HEK293T (cell line): Measurements from ENCODE around the gene CUEDC1.
"Not testable (repeated sequence)": the region's sequence is repeated elsewhere in the genome, so short reads cannot be mapped to it uniquely, and the experiment has no call there.

Experiments used
- CTCF ChIA-PET: fragments of 350-600 bp; formaldehyde crosslinking; extraction: SDS; loops from one replicate; lab custom pipeline; 2021; ENCODE audit warnings: antibody characterized with exemption, inconsistent platforms; lab: Yijun Ruan, JAX
- POLR2A ChIA-PET: fragments of 350-600 bp; formaldehyde crosslinking; extraction: SDS; loops from one replicate; lab custom pipeline; 2020; ENCODE audit warnings: antibody characterized with exemption, inconsistent platforms; lab: Yijun Ruan, JAX
- DNase-seq: peaks from one replicate; pipeline ENCODE4 v3.0.0; 2012; ENCODE audit warnings: mixed read lengths; ENCODE audit errors: extremely low spot score
- ARNT ChIP-seq: fragments of 450-650 bp; IDR thresholded peaks from 2 replicates; pipeline ENCODE4 v1.6.1; 2017; ENCODE audit warnings: mild to moderate bottlenecking
- BHLHE40 ChIP-seq: fragments of 450-650 bp; IDR thresholded peaks from 2 replicates; pipeline ENCODE4 v1.6.1; 2016; ENCODE audit warnings: mild to moderate bottlenecking, moderate library complexity, borderline replicate concordance
- CTBP1 ChIP-seq: fragments of 450-650 bp; IDR thresholded peaks from 2 replicates; pipeline ENCODE4 v1.6.1; 2016; ENCODE audit warnings: borderline replicate concordance
- ELF4 ChIP-seq: fragments of 450-650 bp; IDR thresholded peaks from 2 replicates; pipeline ENCODE4 v1.6.1; 2017; ENCODE audit warnings: antibody characterized with exemption
- FOXA1 ChIP-seq: fragments of 450-650 bp; IDR thresholded peaks from 2 replicates; pipeline ENCODE4 v1.6.1; 2016; ENCODE audit warnings: mild to moderate bottlenecking
- FOXK2 ChIP-seq: fragments of 450-650 bp; IDR thresholded peaks from 2 replicates; pipeline ENCODE4 v1.6.1; 2016; ENCODE audit warnings: mild to moderate bottlenecking
- FOXM1 ChIP-seq: fragments of 450-650 bp; IDR thresholded peaks from 2 replicates; pipeline ENCODE4 v1.6.1; 2017; ENCODE audit warnings: mild to moderate bottlenecking, borderline replicate concordance
- HDGF ChIP-seq: fragments of 450-650 bp; IDR thresholded peaks from 2 replicates; pipeline ENCODE4 v1.6.1; 2017; ENCODE audit warnings: antibody characterized with exemption, borderline replicate concordance
- L3MBTL2 ChIP-seq: fragments of 450-650 bp; conservative IDR thresholded peaks from 2 replicates; pipeline ENCODE4 v1.6.1; 2016; ENCODE audit warnings: mild to moderate bottlenecking
- LEF1 ChIP-seq: fragments of 450-650 bp; IDR thresholded peaks from 2 replicates; pipeline ENCODE4 v1.6.1; 2017; ENCODE audit warnings: mild to moderate bottlenecking, borderline replicate concordance
- NFRKB ChIP-seq: fragments of 450-650 bp; IDR thresholded peaks from 2 replicates; pipeline ENCODE4 v1.6.1; 2016; ENCODE audit warnings: mild to moderate bottlenecking, moderate library complexity
- SP1 ChIP-seq: fragments of 450-650 bp; IDR thresholded peaks from 2 replicates; pipeline ENCODE4 v1.6.1; 2017
- SUZ12 ChIP-seq: fragments of 450-650 bp; IDR thresholded peaks from 2 replicates; pipeline ENCODE4 v1.6.1; 2016; ENCODE audit warnings: mild to moderate bottlenecking
- TARDBP ChIP-seq: fragments of 450-650 bp; IDR thresholded peaks from 2 replicates; pipeline ENCODE4 v1.6.1; 2016
- ZNF384 ChIP-seq: fragments of 450-650 bp; IDR thresholded peaks from 2 replicates; pipeline ENCODE4 v1.6.1; 2016
- TF ChIP-seq, protein P1 (sequence below): fragments of 450-650 bp; IDR thresholded peaks from 2 replicates; pipeline ENCODE4 v1.6.1; 2016

CUEDC1 gene

DNA sequence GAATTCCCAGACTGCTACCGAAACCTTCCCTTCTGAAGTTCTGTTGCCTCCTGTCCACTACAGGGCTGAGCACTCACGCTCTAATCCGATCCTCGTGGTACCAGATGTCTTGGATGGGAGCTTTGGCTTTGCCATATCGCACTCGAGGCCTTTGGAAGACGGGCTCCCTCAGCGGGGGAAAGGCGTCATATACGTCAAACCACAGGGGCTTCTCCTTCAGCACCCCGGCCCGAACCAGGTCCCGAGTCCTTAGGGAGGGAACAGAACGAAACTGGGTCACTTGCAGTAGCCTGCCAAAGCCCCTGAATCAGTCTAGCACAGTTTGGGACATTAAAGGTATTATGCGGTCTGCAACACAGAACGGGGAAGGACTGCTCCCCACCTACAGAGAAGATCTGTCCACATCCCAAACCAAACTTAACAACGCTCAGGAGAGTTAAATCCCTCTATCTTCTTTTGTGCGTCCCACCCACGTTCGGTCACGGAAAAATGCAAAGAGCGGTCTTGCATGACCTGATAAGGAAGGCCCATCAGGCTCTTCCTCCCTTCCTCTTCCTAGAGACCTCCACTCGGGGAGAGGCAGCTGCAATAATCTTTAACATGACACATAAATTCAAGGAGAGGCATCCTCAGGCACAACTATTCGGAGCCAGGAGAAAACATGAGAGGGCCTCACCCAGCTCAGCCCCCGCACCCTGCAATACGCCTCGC lies 105.9 kb downstream of the CUEDC1 start:
- ChIA-PET POLR2A (interaction anchor here (0.7 to 3.3 kb wide), 15 partner anchors 8 to 246 kb away, joined by 3 to 25 read pairs (median 4); partner anchors contain the start of genes SRSF1 and VEZF1), CTCF (interaction anchor here (2.3 kb wide), 1 partner anchor 15 kb away, joined by 10 read pairs; no protein-coding TSS in a partner anchor)
- no peak for DNase-seq
- TF ChIP-seq SP1 = no peak
- TF ChIP-seq FOXA1 = no peak
- no peak for TF ChIP-seq NFRKB
- no peak for TF ChIP-seq SUZ12
- no peak for TF ChIP-seq ARNT
- TF ChIP-seq, protein P1, sequence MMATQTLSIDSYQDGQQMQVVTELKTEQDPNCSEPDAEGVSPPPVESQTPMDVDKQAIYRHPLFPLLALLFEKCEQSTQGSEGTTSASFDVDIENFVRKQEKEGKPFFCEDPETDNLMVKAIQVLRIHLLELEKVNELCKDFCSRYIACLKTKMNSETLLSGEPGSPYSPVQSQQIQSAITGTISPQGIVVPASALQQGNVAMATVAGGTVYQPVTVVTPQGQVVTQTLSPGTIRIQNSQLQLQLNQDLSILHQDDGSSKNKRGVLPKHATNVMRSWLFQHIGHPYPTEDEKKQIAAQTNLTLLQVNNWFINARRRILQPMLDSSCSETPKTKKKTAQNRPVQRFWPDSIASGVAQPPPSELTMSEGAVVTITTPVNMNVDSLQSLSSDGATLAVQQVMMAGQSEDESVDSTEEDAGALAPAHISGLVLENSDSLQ = no peak
- TF ChIP-seq CTBP1 = no peak
- TF ChIP-seq L3MBTL2 = no peak
- no peak for TF ChIP-seq BHLHE40
- no peak for TF ChIP-seq FOXK2
- no peak for TF ChIP-seq ZNF384

DNA sequence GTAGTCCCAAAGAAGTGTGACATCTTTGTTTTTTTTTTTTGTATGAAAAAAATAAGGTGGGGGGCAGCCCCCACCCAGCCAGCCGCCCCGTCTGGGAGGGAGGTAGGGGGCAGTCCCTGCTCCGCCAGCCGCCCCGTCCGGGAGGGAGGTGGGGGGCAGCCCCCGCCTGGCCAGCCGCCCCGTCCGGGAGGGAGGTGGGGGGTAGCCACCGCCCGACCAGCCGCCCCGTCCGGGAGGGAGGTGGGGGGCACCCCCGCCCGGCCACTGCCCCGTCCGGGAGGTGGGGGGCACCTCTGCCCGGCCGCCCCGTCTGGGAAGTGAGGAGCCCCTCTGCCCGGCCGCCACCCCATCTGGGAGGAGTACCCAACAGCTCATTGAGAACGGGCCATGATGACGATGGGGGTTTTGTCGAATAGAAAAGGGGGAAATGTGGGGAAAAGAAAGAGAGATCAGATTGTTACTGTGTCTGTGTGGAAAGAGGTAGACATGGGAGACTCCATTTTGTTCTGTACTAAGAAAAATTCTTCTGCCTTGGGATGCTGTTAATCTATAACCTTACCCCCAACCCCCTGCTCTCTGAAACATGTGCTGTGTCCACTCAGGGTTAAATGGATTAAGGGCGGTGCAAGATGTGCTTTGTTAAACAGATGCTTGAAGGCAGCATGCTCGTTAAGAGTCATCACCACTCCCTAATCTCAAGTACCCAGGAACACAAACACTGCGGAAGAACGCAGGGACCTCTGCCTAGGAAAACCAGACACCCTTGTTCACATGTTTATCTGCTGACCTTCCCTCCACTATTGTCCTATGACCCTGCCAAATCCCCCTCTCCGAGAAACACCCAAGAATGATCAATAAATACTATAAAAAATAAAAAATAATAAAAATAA lies 108.9 kb downstream of the CUEDC1 start:
- POLR2A ChIA-PET = not testable (repeated sequence)

DNA sequence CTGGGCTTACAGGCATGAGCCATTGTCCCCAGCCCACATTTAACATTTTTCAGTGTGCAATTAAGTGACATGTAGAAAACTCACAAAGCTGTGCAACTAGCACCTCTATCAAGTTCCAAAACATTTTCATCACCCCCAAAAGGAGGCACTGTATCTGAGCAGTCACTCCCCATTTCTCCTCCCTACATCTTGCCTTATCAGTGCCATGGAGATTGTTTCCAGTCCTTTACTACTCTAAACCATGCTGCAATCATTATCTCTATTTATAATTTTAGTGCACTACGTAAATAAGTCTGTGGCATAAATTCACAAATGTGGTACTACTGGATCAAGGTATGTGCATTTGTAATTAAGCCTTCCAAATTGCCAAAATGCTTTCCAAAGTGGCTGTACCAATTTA lies 112.9 kb downstream of the CUEDC1 start:
- no peak for TF ChIP-seq ARNT
- TF ChIP-seq CTBP1 = no peak
- no peak for TF ChIP-seq SP1
- TF ChIP-seq BHLHE40 = no peak
- no peak for TF ChIP-seq HDGF
- TF ChIP-seq, protein P1 = no peak
- ChIA-PET CTCF (no interaction called here), POLR2A (no interaction called here)
- no peak for DNase-seq

More for the DNA sequence above, 108.9 kb downstream of the CUEDC1 start:
- DNase-seq = not testable (repeated sequence)
- CTCF ChIA-PET = interaction anchor here (1.5 kb wide), 1 partner anchor 13 kb away, joined by 5 read pairs; no protein-coding TSS in a partner anchor

DNA sequence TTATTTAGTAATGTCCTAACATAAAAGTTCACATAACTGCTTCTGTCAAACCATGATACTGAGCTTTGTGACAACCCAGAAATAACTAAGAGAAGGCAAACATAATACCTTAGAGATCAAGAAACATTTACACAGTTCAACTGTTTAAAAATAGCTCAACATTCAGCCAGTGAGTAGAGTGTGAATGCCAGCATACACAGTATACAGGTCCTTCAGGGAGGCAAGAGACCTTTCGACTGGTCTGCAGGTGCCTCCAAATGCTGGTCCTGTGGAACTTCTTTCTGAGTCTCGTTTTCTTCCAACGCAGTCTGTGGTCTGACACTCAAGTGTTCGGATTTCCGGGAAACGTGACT lies 115.7 kb downstream of the CUEDC1 start:
- ChIA-PET CTCF (interaction anchor here (0.8 kb wide), 1 partner anchor 56 kb away, joined by 3 read pairs; no protein-coding TSS in a partner anchor), POLR2A (interaction anchor here (0.8 to 1.7 kb wide), 3 partner anchors 10 to 714 kb away, joined by 3 to 6 read pairs (median 3); partner anchors contain the start of gene MRPS23)
- TF ChIP-seq ZNF384 = no peak
- no peak for TF ChIP-seq FOXM1
- no peak for TF ChIP-seq TARDBP
- no peak for TF ChIP-seq NFRKB
- no peak for TF ChIP-seq FOXA1
- no peak for DNase-seq

DNA sequence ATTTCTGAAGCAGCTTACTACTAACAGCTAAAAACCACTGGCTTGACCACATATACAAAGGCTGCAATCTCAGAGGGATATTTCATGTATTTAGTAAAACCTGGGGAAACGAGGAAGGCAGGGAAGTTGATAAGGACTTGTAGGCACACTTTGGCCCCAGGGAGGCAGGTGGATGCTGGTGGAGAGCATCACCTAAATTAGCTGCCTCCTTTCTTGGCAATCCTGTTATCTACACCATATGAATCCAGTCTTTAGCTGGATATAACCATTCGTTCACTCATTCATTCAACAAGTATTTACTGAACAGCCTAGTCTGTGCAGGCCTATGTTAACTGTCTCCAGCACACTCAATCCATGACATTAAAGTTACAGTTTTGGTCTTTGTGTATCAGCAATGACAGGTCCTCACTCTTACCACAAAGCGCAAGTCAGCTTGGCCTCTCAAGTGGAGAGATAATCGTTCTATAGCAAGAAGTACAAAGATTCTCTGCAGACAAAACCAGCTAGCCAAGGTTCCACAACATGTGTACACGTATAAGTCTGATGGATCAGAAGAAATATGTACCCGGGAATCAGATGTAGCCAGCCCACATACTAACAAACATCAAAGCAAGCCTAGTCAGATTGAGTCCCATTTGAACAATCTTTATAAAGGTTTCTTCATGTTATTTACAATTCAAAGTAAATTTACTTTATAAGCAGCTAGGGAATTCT lies 116.2 kb downstream of the CUEDC1 start:
- TF ChIP-seq ELF4 (no peak), FOXK2 (no peak)
- ChIA-PET CTCF (interaction anchor here (0.8 kb wide), 1 partner anchor 56 kb away, joined by 3 read pairs; no protein-coding TSS in a partner anchor), POLR2A (interaction anchor here (0.8 to 1.7 kb wide), 3 partner anchors 10 to 714 kb away, joined by 3 to 6 read pairs (median 3); partner anchors contain the start of gene MRPS23)
- no peak for DNase-seq

DNA sequence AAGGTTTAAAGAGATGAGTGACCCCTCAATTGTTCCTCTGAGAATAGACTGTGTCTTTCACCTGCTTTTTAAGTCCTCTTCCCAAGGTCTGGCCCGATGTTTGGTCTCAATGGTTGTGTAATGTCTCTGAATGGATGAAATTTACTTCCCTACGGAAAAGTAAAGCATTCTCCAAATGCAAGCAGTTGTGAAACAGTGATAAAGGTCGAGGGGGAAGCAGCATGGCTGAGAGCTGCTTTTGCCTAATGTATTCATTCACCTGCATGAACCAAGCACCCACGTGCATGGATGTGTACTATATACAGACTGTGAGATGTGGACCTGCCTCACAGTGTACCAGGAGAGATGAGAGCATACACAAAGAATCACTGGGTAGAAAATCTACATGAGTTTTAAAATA lies 116.8 kb downstream of the CUEDC1 start:
- TF ChIP-seq, protein P1 = no peak
- TF ChIP-seq FOXM1 = no peak
- no peak for TF ChIP-seq ELF4
- no peak for TF ChIP-seq LEF1
- no peak for TF ChIP-seq SUZ12
- no peak for TF ChIP-seq SP1
- TF ChIP-seq HDGF = no peak
- no peak for TF ChIP-seq ZNF384
- TF ChIP-seq CTBP1 = no peak
- no peak for TF ChIP-seq TARDBP
- TF ChIP-seq FOXA1 = no peak
- no peak for TF ChIP-seq BHLHE40
- no peak for TF ChIP-seq FOXK2
- no peak for TF ChIP-seq L3MBTL2
- TF ChIP-seq NFRKB = no peak
- no peak for TF ChIP-seq ARNT
- CTCF ChIA-PET = interaction anchor here (0.8 kb wide), 1 partner anchor 55 kb away, joined by 3 read pairs; no protein-coding TSS in a partner anchor

More for the DNA sequence above, 116.8 kb downstream of the CUEDC1 start:
- no peak for DNase-seq
- POLR2A ChIA-PET = interaction anchor here (1.7 kb wide), 1 partner anchor 11 kb away, joined by 6 read pairs; the partner anchor contains the start of gene MRPS23
